Hair follicle dermal papilla cell (primary cell): ENCODE data around the gene CCDC194. TPM values are rescaled to one million over a fixed set of nuclear protein-coding genes. Genes with fewer than 3 reads are reported as not detected.

Source experiments
- total RNA-seq: library from RNA; depleted of rRNA; stranded (reverse); fragments of >200 nt; gene quantifications from 2 replicates; pipeline ENCODE4 v1.2.3, GENCODE V29; 2012

The CCDC194 gene, protein sequence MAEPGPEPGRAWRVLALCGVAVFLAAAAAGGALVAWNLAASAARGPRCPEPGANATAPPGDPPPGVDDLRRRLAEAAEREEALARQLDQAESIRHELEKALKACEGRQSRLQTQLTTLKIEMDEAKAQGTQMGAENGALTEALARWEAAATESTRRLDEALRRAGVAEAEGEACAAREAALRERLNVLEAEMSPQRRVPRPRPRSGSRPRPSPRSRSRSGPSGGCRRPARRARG
- 0.49 TPM in 1 of 2 replicates, not detected in the other for total RNA-seq

DNA sequence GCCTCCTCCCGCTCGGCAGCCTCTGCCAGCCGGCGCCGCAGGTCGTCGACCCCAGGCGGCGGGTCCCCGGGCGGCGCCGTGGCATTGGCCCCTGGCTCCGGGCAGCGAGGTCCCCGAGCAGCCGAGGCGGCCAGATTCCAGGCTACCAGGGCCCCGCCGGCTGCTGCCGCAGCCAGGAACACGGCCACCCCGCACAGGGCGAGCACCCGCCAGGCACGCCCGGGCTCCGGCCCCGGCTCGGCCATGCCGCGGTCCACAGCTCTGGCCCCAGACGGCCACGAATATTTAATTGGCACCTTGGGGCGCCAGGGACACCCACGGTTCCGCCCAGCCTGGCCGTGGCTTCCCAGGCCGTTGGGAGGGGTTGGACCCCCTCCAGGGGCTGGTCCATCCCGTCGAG is at the start of gene CCDC194:
CCDC194 (minus strand) TSS at position 283 of the 400 bp plus-strand sequence; CDS start at position 245, 38 bp downstream.

DNA sequence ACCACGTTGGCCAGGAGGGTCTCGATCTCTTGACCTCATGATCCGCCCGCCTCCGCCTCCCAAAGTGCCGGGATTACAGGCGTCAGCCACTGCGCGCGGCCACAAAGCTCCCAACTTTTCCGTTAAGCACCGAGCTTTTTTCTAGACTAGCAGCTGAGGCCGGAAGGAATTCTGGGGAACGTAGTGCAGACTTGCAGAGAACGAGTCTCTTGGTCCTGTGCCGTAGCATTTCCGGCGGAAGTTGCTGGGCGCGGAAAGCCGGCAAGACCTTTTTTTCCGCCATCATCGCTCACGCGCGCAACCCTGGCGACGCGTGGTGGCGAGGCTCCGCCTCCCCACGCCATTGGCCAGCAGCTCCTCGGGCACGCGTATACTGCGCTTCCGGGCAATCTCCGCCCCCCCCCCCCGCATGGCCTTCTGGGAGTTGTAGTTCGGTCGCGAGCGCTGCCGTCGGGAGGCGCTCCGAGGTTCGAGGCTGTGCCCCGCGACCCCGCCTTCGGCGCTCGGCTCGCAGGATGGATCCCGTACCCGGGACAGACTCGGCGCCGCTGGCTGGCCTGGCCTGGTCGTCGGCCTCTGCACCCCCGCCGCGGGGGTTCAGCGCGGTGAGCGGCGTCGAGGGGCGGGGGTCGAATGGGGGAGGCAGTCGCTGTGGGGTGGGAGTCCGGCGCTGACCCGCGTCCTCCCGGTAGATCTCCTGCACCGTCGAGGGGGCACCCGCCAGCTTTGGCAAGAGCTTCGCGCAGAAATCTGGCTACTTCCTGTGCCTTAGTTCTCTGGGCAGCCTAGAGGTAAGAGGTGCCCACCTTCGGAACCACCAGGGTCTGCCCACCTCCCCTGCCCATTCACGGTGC is 25.9 kb upstream of the CCDC194 start, which contains the start of gene MVB12A:
MVB12A (plus strand) TSS at position 427 of the 854 bp plus-strand sequence; CDS start at position 516, 89 bp downstream.

DNA sequence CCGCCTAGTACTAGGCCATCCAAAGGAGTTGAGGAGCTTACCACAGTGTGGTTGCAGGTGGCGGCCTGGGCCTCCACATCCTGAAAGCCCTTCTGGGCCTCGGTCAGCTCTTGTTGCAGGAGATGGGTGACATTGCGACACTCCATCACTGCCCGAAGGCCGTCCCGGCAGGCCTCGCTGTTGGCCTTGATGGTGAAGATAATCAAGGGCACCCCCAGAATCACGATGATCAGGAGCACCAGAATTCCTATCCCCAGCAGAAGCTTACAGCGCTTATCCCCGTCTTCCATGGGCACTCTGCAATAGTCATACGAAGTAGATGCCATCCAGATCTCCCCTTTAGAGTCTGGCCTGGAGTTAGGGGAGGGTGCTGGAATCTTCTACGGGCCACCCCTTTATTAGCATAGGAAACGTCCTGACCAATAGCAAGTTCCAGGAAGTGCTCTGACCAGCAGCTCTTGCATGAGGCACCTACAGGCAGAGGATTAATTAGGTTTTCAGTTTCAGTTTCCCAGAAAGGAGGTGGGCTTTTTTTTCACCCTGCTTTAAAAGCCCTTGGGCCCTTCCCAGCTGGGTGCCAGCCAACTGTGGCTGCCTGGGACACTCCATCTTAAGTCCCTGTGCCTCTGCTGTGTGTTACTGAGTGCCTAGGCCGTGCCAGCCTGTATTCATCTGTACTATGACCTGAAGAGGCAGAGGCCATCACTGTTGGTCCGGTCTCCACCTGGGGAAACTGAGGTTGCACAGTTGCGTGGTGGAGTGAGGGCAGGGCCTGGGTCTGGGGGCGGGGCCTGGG is 11.5 kb upstream of the CCDC194 start, which contains the start of gene BST2:
BST2 (minus strand) TSS at position 381 of the 796 bp plus-strand sequence; CDS start at position 326, 55 bp downstream.

DNA sequence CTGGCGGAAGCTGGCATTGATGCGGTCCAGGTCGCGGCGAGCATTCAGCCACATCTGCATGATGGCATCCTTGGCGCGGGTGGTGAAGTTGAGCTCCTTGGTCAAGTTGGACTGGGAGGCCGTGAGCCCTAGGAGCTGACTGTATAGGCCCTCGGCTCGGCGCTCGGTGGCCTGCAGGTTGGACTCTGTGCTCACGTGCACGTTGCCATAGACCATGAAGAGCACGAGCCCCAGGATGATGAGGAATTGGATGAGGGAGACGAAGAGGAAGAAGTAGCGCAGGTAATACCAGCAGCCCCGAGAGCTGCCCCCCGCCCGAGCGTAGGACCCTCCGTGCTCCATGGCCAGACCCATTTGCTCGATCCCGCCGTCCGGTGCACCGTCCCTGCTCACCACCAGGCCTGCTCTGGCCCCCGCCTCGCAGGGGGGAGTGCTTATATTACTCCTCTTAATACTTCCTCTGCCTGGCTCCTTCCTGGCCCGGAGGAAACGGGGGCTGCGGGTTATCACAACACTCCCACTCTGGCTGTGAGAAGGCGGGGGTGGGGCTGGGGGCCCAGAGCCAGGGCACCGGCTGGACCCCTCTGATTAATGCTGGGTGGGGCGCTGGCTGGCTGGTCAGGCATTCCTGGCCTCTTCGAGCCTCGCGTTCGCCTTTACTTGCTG is 16.9 kb downstream of the CCDC194 start, which contains the start of gene PLVAP:
PLVAP (minus strand) TSS at position 408 of the 666 bp plus-strand sequence; CDS start at position 354, 54 bp downstream.

Other genes starting within 250 kb of the CCDC194 start
- 18.2 and 20.9 TPM in 2 replicates for gene USE1, start 178.8 kb downstream of the CCDC194 start, total RNA-seq
- 2.9 and 4.9 TPM in 2 replicates for gene OCEL1, start 168.0 kb downstream of the CCDC194 start, total RNA-seq
- 42.7 and 48.3 TPM in 2 replicates for gene NR2F6, start 148.3 kb downstream of the CCDC194 start, total RNA-seq
- gene USHBP1, start 129.5 kb downstream of the CCDC194 start, total RNA-seq, result not detected in 2 replicates
- 58.9 and 79.5 TPM in 2 replicates for gene BABAM1, start 126.8 kb downstream of the CCDC194 start, total RNA-seq
- gene ANKLE1, start 112.3 kb downstream of the CCDC194 start, total RNA-seq, result 0.65 TPM in 1 of 2 replicates, not detected in the other
- gene ABHD8, start 90.8 kb downstream of the CCDC194 start, total RNA-seq, result 16.7 and 18.2 TPM in 2 replicates
- gene MRPL34, start 88.3 kb downstream of the CCDC194 start, total RNA-seq, result 34.6 and 38.3 TPM in 2 replicates
- 10.9 and 21.6 TPM in 2 replicates for gene DDA1, start 84.6 kb downstream of the CCDC194 start, total RNA-seq
- gene ANO8, start 59.3 kb downstream of the CCDC194 start, total RNA-seq, result 9.2 and 10.1 TPM in 2 replicates
- gene GTPBP3, start 56.6 kb downstream of the CCDC194 start, total RNA-seq, result 13.6 and 14.9 TPM in 2 replicates
- under 0.01 TPM in 1 of 2 replicates, not detected in the other for gene PLVAP, start 16.9 kb downstream of the CCDC194 start, total RNA-seq
- 15.1 and 31.6 TPM in 2 replicates for gene BST2, start 11.4 kb upstream of the CCDC194 start, total RNA-seq
- gene MVB12A, start 25.9 kb upstream of the CCDC194 start, total RNA-seq, result 57.9 and 68.2 TPM in 2 replicates
- 0.12 TPM in 1 of 2 replicates, not detected in the other for gene TMEM221, start 54.5 kb upstream of the CCDC194 start, total RNA-seq
- gene NXNL1, start 66.7 kb upstream of the CCDC194 start, total RNA-seq, result not detected in 2 replicates
- gene SLC27A1, start 76.3 kb upstream of the CCDC194 start, total RNA-seq, result 71.6 and 87.1 TPM in 2 replicates
- 72.2 and 74.3 TPM in 2 replicates for gene PGLS, start 117.5 kb upstream of the CCDC194 start, total RNA-seq
- gene COLGALT1, start 161.5 kb upstream of the CCDC194 start, total RNA-seq, result 91.4 and 113 TPM in 2 replicates